H9 (cell line): Measurements from ENCODE around the gene FSIP1. TPM values are rescaled to one million over a fixed set of nuclear protein-coding genes. Genes with fewer than 3 reads are reported as not detected.

ENCODE experiments used
- DNase-seq: peaks from one replicate; pipeline ENCODE4 v3.0.0-alpha.2; 2017
- H2AFZ ChIP-seq: one replicate; pipeline ENCODE4 v1.6.1; 2013; ENCODE audit warnings: mild to moderate bottlenecking, low read length, control low read depth, moderate library complexity
- H2AK5ac ChIP-seq: 2 replicates; pipeline ENCODE4 v1.6.1; 2013; ENCODE audit warnings: low read length, control low read depth, mixed read lengths; ENCODE audit not compliant: insufficient read length
- H2BK120ac ChIP-seq: one replicate; pipeline ENCODE4 v1.6.1; 2013; ENCODE audit warnings: low read depth, mild to moderate bottlenecking, low read length, control low read depth, inconsistent platforms; ENCODE audit not compliant: poor library complexity, severe bottlenecking
- H2BK12ac ChIP-seq: 2 replicates; pipeline ENCODE4 v1.6.1; 2013; ENCODE audit warnings: low read length, control low read depth, mixed read lengths, low read depth; ENCODE audit not compliant: insufficient read length
- H2BK15ac ChIP-seq: 2 replicates; pipeline ENCODE4 v1.6.1; 2013; ENCODE audit warnings: low read depth, low read length, control low read depth
- H2BK20ac ChIP-seq: one replicate; pipeline ENCODE4 v1.6.1; 2013; ENCODE audit warnings: low read depth, mild to moderate bottlenecking, low read length, control low read depth, inconsistent platforms; ENCODE audit not compliant: poor library complexity, severe bottlenecking
- H2BK5ac ChIP-seq: 2 replicates; pipeline ENCODE4 v1.6.1; 2013; ENCODE audit warnings: low read length, control low read depth, mixed read lengths; ENCODE audit not compliant: insufficient read length
- H3K14ac ChIP-seq: 2 replicates; pipeline ENCODE4 v1.6.1; 2013; ENCODE audit warnings: low read length, control low read depth; ENCODE audit not compliant: insufficient read depth
- H3K18ac ChIP-seq: 2 replicates; pipeline ENCODE4 v1.6.1; 2013; ENCODE audit warnings: low read depth, mild to moderate bottlenecking, mixed read lengths, low read length, control low read depth; ENCODE audit not compliant: insufficient read length
- H3K23ac ChIP-seq: 2 replicates; pipeline ENCODE4 v1.6.1; 2013; ENCODE audit warnings: low read length, control low read depth, mixed read lengths, low read depth; ENCODE audit not compliant: insufficient read length
- H3K23me2 ChIP-seq: 2 replicates; pipeline ENCODE4 v1.6.1; 2013; ENCODE audit warnings: low read depth, mild to moderate bottlenecking, mixed read lengths, low read length, control low read depth; ENCODE audit not compliant: insufficient read length, poor library complexity, severe bottlenecking
- H3K27ac ChIP-seq: 2 replicates; pipeline ENCODE4 v1.5.1; 2013; ENCODE audit warnings: low read length, control low read depth, mixed read lengths, low read depth; ENCODE audit not compliant: insufficient read length
- H3K27me3 ChIP-seq: 2 replicates; pipeline ENCODE4 v1.6.1; 2013; ENCODE audit warnings: low read length, control low read depth, inconsistent platforms; ENCODE audit not compliant: insufficient read depth
- H3K4ac ChIP-seq: 2 replicates; pipeline ENCODE4 v1.6.1; 2013; ENCODE audit warnings: low read depth, mild to moderate bottlenecking, control low read depth, inconsistent platforms, low read length, moderate library complexity
- H3K4me1 ChIP-seq: 2 replicates; pipeline ENCODE4 v1.6.1; 2013; ENCODE audit warnings: low read length, control low read depth, inconsistent platforms; ENCODE audit not compliant: insufficient read depth
- H3K4me2 ChIP-seq: 2 replicates; pipeline ENCODE4 v1.6.1; 2013; ENCODE audit warnings: low read length, control low read depth, mixed read lengths; ENCODE audit not compliant: insufficient read length, insufficient read depth
- H3K56ac ChIP-seq: 2 replicates; pipeline ENCODE4 v1.6.1; 2013; ENCODE audit warnings: low read depth, mild to moderate bottlenecking, mixed read lengths, low read length, control low read depth; ENCODE audit not compliant: insufficient read length
- H3K79me1 ChIP-seq: 2 replicates; pipeline ENCODE4 v1.6.1; 2013; ENCODE audit warnings: low read depth, mild to moderate bottlenecking, moderate library complexity, low read length, control low read depth, inconsistent platforms; ENCODE audit not compliant: insufficient read depth, poor library complexity, severe bottlenecking
- H3K79me2 ChIP-seq: 2 replicates; pipeline ENCODE4 v1.6.1; 2013; ENCODE audit warnings: low read length, control low read depth, inconsistent platforms; ENCODE audit not compliant: insufficient read depth
- H3K9ac ChIP-seq: 2 replicates; pipeline ENCODE4 v1.6.1; 2013; ENCODE audit warnings: low read length, control low read depth, mixed read lengths; ENCODE audit not compliant: insufficient read length; ENCODE audit errors: extremely low read depth
- H3K9me3 ChIP-seq: one replicate; pipeline ENCODE4 v1.6.1; 2013; ENCODE audit warnings: low read depth, low read length, inconsistent platforms; ENCODE audit not compliant: control insufficient read depth
- H3T11ph ChIP-seq: one replicate; pipeline ENCODE4 v1.6.1; 2013; ENCODE audit warnings: mild to moderate bottlenecking, low read length, control low read depth, inconsistent platforms
- H4K20me1 ChIP-seq: one replicate; pipeline ENCODE4 v1.6.1; 2013; ENCODE audit not compliant: control insufficient read depth, insufficient read length, insufficient read depth
- H4K5ac ChIP-seq: 2 replicates; pipeline ENCODE4 v1.6.1; 2013; ENCODE audit warnings: low read depth, mild to moderate bottlenecking, mixed read lengths, low read length, control low read depth; ENCODE audit not compliant: insufficient read length
- H4K8ac ChIP-seq: replicated peaks from 2 replicates; pipeline ENCODE4 v1.6.1; 2013; ENCODE audit warnings: low read length, control low read depth, mixed read lengths, low read depth; ENCODE audit not compliant: insufficient read length
- H4K91ac ChIP-seq: 2 replicates; pipeline ENCODE4 v1.6.1; 2013; ENCODE audit warnings: low read depth, mild to moderate bottlenecking, moderate library complexity, mixed read lengths, low read length, control low read depth; ENCODE audit not compliant: insufficient read length
- H3K27ac Mint-ChIP-seq, 3 experiments: 2 replicates in 2 of 3; 3 replicates in 1 of 3; pipeline ENCODE4 v1.8.0; 2020 to 2021; ENCODE audit warnings: mixed read lengths in 3 of 3, mild to moderate bottlenecking in 1 of 3, moderate library complexity in 1 of 3
- H3K27me3 Mint-ChIP-seq: 2 replicates; pipeline ENCODE4 v1.8.0; 2021; ENCODE audit warnings: low read depth, mild to moderate bottlenecking, moderate library complexity, mixed read lengths
- H3K36me3 Mint-ChIP-seq, 3 experiments: 2 replicates in 2 of 3; 3 replicates in 1 of 3; pipeline ENCODE4 v1.8.0; 2020 to 2021; ENCODE audit warnings: low read depth in 3 of 3, mixed read lengths in 3 of 3; ENCODE audit not compliant: insufficient read depth in 1 of 3
- H3K4me1 Mint-ChIP-seq, 2 experiments: 2 replicates each; pipeline ENCODE4 v1.8.0; 2020; ENCODE audit warnings: mixed read lengths in 2 of 2
- H3K4me3 Mint-ChIP-seq, 2 experiments: 2 replicates in 1 of 2; 3 replicates in 1 of 2; pipeline ENCODE4 v1.8.0; 2020 to 2021; ENCODE audit warnings: mild to moderate bottlenecking in 2 of 2, mixed read lengths in 2 of 2, moderate library complexity in 1 of 2
- H3K9me3 Mint-ChIP-seq, 2 experiments: 2 replicates in 1 of 2; 3 replicates in 1 of 2; pipeline ENCODE4 v1.8.0; 2020; ENCODE audit warnings: mild to moderate bottlenecking in 2 of 2, mixed read lengths in 2 of 2, moderate library complexity in 1 of 2
- WGBS: extraction: QIAGEN DNeasy Blood & Tissue Kit; methylation state at CpG from one replicate; pipeline ENCODE4 v1.1.7; 2013; ENCODE audit warnings: missing lambda C conversion rate, low lambda C conversion rate, mixed read lengths; ENCODE audit not compliant: insufficient read length; ENCODE audit errors: extremely low coverage; 5-methylcytosine and 5-hydroxymethylcytosine counted together
- total RNA-seq: library from RNA; stranded (reverse); gene quantifications from 2 replicates; pipeline ENCODE4 v1.2.1, GENCODE V29; 2021
- TF ChIP-seq, protein P1 (sequence below): fragments of 200-600 bp; sonication (generic); conservative IDR thresholded peaks from 3 replicates; pipeline ENCODE4 v1.8.0; 2021; ENCODE audit warnings: antibody characterized with exemption, mild to moderate bottlenecking

The FSIP1 gene
- total RNA-seq, 1 experiment from 2014 or later = 0.96 TPM

DNA sequence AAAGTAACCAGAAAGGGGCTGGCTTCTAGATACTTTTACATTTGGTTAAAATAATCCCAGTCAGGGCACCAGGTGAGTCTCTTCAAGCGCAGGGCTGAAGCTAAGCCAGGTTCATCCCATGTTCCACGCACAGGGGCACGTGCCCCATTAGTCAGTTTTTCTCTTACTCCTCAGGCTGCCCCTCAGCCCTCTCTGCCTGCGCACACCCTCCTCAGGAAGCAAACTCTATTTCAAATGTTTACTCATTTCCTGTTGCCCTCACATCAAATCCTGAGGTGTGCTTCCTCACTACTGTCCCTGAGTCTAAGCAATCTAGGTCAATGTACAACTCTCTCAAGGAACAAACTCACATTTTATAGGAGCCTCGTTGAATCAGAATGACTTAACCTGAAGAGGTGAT, 153.3 kb downstream of the FSIP1 start:
- H2BK5ac ChIP-seq = no peak overlapping the region
- no peak overlapping the region for H2AK5ac ChIP-seq
- H3T11ph ChIP-seq = no peak overlapping the region
- no peaks in the 10 kb centered on the region for H3K9me3 ChIP-seq
- H3K4me1 ChIP-seq = no peaks in the 10 kb centered on the region
- TF ChIP-seq, protein P1, sequence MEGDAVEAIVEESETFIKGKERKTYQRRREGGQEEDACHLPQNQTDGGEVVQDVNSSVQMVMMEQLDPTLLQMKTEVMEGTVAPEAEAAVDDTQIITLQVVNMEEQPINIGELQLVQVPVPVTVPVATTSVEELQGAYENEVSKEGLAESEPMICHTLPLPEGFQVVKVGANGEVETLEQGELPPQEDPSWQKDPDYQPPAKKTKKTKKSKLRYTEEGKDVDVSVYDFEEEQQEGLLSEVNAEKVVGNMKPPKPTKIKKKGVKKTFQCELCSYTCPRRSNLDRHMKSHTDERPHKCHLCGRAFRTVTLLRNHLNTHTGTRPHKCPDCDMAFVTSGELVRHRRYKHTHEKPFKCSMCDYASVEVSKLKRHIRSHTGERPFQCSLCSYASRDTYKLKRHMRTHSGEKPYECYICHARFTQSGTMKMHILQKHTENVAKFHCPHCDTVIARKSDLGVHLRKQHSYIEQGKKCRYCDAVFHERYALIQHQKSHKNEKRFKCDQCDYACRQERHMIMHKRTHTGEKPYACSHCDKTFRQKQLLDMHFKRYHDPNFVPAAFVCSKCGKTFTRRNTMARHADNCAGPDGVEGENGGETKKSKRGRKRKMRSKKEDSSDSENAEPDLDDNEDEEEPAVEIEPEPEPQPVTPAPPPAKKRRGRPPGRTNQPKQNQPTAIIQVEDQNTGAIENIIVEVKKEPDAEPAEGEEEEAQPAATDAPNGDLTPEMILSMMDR = no peak
- H3K14ac ChIP-seq = no peak overlapping the region
- no peaks in the 10 kb centered on the region for H3K23me2 ChIP-seq
- H2BK15ac ChIP-seq = no peak overlapping the region
- Mint-ChIP-seq H3K27ac (no peak overlapping the region), H3K36me3 (no peaks in the 10 kb centered on the region), H3K27me3 (no peaks in the 10 kb centered on the region; the same call in 1 of the 2 replicates), H3K4me1 (peaks cover 3 to 4% of the 10 kb centered on the region in 2 experiments; a peak in 2 of 4 replicates), H3K9me3 (peaks cover 2 to 3% of the 10 kb centered on the region in 2 experiments; a peak in 4 of 5 replicates), H3K4me3 (no peak overlapping the region; a peak in 1 of 5 replicates)
- H4K8ac ChIP-seq = no peak overlapping the region
- H3K79me2 ChIP-seq = no peaks in the 10 kb centered on the region
- no CpG with 5 or more reads among the region's 5 CpGs for WGBS
- DNase-seq = no peak
- H2AFZ ChIP-seq = no peak overlapping the region
- no peak overlapping the region for H3K18ac ChIP-seq
- H4K20me1 ChIP-seq = peaks cover 2% of the 10 kb centered on the region
- no peak overlapping the region for H3K27ac ChIP-seq
- H2BK12ac ChIP-seq = no peak overlapping the region
- H3K23ac ChIP-seq = no peak overlapping the region
- no peak overlapping the region for H4K91ac ChIP-seq
- no peak overlapping the region for H3K9ac ChIP-seq
- H4K5ac ChIP-seq = no peak overlapping the region
- H3K79me1 ChIP-seq = no peaks in the 10 kb centered on the region
- H3K4me2 ChIP-seq = no peak overlapping the region
- no peak overlapping the region for H2BK20ac ChIP-seq
- no peak overlapping the region for H3K4ac ChIP-seq
- H3K56ac ChIP-seq = no peak overlapping the region
- no peaks in the 10 kb centered on the region for H3K27me3 ChIP-seq
- H2BK120ac ChIP-seq = no peak overlapping the region
